Ecto neural progenitor cell (in vitro differentiated cells): Measurements from ENCODE around the gene LIPT2.
A peak's percentile ranks its signal among the peaks of the same experiment; 100 is the strongest.

ENCODE experiments used
- DNase-seq: peaks from one replicate; pipeline ENCODE4 v3.0.0-alpha.2; 2018; ENCODE audit warnings: low spot score

Gene LIPT2

DNA sequence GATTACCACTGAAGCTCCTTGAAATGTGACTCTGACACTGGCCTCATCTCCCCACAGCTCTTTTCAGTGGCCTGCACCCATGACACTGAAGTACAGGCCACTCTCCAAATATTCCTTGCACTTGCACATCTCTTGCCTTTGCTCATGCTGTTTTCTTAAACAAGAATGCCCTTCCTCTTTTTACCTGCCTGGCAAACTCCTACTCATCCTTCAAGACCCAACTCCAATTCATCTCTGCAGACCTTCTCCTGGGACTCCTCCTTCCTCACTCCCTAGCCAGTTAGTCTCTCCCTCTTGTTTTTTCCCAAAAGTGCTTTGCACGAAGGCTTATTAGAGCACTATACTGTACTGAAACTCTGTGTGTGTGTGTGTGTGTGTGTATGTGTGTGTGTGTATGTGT is 28.8 kb downstream of the LIPT2 start:
- no peak for DNase-seq

DNA sequence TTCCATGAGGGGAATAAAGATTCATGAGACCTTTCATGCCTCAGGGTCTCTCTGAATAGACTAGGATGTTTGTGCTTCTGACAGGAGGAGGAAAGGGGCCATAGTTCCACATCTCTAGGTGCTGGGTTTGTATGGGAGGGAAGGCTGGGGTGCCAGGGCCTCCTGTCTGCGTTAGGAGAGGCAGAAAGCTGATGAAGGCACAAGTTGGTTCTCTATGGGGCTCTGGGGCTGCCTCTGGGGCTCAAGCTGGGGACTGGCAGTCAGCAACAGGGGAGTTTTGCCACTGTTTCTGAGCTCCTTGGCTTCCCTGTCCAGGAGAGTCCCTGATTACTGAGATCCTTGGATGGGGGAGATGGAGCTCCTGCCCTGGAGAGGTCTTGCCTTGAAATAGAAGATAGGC is 30.3 kb downstream of the LIPT2 start:
- peak; percentile 28 for DNase-seq

- DNase-seq: peak; percentile 34
Measured at GRCh38 chr11:74462631-74463030, 30.9 kb downstream of the LIPT2 start.

GRCh38 chr11:74462009-74462408 is 31.5 kb downstream of the LIPT2 start:
- peak; percentile 63 for DNase-seq

GRCh38 chr11:74460481-74461154 is 32.9 kb downstream of the LIPT2 start:
- no peak for DNase-seq

DNA sequence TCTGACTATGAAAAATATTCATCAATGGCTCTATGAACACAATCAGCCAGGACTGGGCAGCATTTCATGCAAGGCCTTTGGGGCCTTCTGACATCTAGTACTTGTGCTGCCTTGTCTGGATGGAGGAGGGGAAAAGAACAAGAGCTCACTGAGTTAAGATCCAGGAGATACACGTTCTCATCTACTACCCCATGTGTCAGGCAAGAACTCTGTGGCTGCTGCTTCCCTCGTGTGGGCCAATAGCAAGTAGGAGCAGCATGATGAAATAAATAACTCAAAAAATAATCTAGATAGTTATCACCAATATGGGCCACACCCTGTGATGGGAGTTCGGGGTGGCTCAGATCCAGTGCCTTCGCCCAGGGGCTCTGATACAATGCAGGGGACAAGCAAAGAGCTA is 33.5 kb downstream of the LIPT2 start:
- peak; percentile 28 for DNase-seq

GRCh38 chr11:74459584-74459983 is 33.9 kb downstream of the LIPT2 start:
- DNase-seq: no peak

GRCh38 chr11:74457356-74457755 is 36.2 kb downstream of the LIPT2 start:
- no peak for DNase-seq

DNA sequence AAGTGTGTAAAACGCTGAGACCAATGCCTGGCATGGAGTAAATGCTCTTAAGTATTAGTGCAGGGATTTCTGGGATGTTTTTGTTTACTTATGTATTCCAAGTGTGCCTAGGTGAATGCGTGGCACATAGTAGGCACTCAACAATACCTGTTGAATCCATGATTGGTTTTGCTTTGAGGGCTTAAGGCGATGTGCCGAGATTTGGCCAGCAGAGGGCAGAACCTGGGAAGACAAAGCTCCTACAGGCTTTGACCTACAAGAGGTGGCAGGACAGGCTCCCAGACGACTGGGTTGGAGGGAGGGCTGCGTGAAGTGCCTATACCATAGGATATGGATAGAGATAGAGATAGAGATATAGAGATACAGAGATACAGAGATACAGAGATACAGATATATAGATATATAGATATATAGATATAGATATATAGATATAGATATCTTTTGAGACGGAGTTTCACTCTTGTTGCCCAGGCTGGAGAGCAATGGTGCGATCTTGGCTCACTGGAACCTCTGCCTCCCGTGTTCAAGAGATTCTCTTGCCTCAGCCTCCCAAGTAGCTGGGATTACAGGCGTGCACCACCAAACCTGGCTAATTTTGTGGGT is 40.0 kb downstream of the LIPT2 start:
- peak; percentile 79 for DNase-seq

GRCh38 chr11:74452366-74452765 is 41.2 kb downstream of the LIPT2 start:
- no peak for DNase-seq

DNA sequence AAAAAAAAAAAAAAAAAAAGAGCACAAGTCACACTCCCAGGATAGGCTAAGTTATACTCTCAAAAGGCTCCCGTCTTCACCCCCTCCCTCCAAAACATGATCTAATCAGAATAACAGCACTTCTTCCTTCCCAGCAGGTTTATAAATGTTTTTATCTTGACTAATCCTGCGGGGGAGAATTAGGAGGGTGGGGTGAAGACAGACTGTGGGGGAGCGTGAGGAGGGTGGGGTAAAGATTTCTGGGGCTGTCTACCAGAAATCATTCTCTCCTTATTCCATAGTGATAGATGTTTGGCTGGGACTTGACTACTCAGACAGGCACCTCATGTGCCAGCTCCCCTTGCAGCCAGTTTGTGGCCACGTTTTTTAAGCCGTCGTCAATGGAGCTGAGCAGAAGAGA is 43.2 kb downstream of the LIPT2 start:
- no peak for DNase-seq

- DNase-seq: no peak
Measured at GRCh38 chr11:74449369-74449931, 44.1 kb downstream of the LIPT2 start.

- DNase-seq: no peak
Measured at GRCh38 chr11:74447720-74448119, 45.8 kb downstream of the LIPT2 start.

DNA sequence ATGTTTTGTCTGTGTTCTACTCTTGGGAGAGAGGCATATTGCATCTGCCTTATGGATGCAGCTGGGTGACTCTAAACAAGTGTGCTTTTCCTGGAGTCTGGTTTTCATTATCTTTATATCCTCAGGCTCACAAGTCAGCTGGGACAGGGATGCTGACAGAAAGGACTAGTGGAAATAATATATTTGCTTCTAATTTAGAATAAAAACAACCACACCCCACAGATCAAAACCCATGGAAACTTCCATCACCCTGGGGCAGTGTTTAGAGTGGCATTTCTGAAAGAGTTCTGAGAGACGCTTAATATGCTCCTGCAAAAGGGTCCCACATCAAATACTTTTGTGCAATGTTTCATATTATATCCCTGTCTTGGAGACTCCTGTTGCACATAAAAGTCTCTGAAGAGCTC is 47.0 kb downstream of the LIPT2 start:
- no peak for DNase-seq

GRCh38 chr11:74444173-74444826 is 49.2 kb downstream of the LIPT2 start:
- DNase-seq: no peak

DNA sequence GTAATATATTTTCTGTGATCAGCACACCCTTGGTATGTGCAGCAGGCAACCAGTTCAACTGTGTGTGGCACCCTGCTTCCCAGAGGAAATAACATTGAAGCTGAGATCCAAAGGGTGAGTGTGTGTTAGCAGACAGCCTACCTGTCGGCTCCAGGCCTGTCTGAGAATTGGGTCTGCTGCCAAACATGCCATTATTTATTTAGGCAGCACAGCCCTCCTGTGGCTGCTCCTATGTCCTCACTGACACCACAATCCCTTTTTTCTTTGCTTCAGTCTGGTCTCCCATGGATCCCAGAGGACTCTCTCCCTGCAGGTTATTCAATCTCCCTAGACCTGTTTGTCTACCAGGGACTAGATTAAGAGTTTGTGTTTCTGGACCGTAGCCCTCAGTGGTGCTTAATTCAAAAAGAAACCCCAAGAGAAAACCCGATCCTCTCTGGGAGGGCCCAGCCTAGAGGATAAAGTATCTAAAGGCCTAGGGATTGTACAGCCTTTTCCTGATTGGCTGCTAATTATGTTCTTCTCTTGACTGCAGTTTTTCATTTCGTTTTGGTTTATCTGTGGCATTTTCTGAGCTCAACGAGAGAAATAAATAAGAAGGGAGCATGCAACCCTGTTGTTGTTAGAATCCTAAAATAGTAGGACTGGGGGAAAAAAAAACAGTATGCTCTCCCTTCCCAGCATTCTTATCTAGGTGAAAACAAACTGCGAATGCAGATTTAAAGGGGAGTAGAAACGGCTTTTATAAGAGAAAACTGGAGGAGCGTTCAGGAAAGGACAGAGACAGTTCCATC is 50.3 kb downstream of the LIPT2 start:
- DNase-seq: no peak

DNA sequence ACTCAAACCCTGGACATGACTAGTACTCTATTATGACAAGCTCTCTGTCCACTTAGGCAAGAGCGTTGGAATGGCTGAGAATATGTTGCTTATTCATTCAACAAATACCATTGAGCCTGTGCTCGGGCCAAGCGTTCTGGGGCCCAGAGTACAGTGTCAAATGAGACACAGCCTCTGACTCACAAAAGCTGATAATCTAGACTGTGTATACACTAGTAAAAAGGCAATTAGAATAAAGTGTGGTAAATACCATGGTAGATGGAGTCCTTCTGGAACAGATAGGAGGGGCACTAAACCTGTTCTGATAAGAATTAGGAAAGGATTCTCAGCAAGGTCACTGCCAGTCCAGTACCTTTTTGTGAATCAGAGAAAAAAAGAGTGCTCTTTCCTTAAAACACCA is 50.9 kb downstream of the LIPT2 start:
- no peak for DNase-seq
